Dedifferentiated amniotic fluid mesenchymal stem cell (primary cell): ENCODE results near the gene SDR9C7.
"Not testable (repeated sequence)": the region's sequence is repeated elsewhere in the genome, so short reads cannot be mapped to it uniquely, and the experiment has no call there.

Experiments
- DNase-seq: peaks from one replicate; pipeline ENCODE4 v3.0.0-alpha.2; 2016; ENCODE audit errors: extremely low spot score

The SDR9C7 gene

DNA sequence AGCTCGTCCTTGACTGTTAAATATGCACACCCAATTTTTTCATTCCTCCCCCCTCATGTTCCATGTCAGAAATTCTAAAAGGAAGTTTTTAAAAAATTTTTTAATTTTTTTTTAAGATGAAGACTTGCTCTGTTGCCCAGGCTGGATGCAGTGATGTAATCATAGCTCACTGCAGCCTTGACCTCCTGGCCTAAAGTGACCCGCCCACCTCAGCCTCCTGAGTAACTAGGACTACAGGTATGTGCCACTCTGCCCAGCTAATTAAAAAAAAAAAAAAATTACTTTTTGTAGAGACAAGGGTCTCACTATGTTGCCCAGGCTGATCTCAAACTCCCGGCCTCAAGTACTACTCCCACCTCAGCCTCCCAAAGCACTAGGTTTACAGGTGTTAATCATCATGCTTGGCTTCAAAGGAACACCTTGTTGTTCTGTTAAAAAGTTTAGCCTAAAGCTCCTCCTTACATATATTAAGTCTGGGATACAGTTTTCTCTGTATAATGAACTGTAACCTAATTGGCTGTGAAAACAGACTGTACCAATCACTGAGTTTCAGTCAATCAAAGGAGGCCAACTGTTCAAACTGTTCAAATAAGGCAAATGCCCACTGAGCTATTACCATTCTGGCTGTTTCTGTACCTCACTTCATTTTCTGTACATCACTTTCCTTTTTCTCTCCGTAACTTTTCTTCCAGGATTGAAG lies 17.8 kb downstream of the SDR9C7 start:
- DNase-seq = no peak

DNA sequence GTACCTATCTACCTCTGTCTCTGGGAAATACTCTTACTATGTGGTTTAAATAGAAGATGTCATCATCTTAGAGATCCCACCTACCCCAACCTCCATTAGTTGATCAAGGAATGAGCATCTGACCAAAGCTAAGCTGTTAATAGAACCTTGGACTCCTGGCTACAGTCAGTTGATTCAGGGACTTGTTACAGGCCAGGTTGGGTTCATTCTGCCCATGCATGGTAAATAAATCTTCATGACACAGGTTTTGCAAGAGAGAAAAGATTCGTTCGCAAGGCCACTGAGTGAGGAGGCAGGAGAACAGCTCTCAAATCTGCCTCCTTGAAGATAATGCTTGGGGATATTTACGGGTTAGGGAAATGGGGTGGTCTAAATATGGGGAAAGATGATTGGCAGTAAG lies 19.5 kb downstream of the SDR9C7 start:
- no peak for DNase-seq

DNA sequence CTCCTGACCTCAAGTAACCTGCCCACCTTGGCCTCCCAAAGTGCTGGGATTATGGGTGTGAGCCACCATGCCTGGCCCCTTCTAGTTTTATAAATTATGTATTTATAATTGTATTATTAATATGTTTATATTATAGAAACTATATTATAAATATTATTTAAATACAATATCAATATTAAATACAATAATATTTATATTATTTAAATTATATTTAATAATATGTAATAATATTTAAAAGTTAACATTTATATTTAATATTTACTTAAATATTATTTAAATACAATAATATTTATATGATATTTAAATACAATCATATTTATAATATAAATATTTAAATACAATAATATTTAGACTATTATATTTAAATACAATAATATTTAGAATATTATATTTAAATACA lies 20.0 kb downstream of the SDR9C7 start:
- no peak for DNase-seq

DNA sequence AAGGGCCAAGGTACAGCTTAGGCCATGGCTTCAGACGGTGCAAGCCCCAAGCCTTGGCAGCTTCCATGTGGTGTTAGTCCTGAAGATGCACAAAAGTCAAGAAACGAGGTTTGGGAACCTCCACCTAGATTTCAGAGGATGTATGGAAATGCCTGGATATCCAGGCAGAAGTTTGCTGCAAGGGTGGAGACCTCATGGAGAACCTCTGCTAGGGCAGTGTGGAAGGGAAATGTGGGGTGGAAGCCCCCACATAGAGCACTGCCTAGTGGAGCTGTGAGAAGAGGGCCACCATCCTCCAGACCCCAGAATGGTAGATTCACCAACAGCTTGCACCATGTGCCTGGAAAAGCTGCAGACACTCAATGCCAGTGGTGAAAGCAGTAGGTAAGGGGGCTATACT lies 24.8 kb downstream of the SDR9C7 start:
- DNase-seq = not testable (repeated sequence)

DNA sequence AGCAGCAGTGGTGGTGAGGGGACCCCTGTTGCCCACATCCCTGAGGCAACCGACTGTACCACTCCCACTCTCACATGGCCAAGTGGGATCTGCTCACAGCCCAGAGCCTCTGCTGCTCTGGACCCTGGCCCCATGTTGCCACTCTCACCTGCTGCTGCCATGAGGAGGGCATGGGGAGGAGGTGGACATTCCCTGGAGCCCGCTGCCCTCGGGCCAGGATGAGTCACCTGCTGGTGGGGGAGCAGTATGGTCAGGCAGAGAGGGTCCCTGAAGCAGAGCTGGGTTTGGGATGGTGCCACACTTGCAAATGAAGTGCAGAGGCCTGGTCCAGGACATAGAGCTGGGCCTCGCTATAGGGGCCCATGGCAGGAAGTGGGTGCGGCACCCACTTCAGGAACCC lies 26.1 kb downstream of the SDR9C7 start:
- no peak for DNase-seq

DNA sequence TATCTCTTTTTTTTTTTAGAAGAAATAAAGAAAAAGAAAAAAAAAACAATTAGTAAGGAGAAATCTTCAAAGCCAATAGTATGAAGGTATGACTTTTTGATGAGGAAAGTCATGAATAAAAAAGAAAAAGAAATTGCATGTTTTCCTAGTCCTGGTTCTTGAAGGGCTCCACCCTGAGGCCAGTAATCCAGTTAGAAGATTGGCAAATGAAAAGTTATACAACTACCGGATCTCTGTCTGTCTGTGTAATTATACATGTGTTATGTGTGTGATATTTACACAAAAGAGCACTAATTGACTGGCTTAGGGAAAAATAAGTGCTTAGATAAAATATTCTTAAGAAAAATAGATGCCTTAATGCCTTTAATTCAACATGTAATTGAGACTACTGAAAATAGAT lies 28.4 kb downstream of the SDR9C7 start:
- no peak for DNase-seq

DNA sequence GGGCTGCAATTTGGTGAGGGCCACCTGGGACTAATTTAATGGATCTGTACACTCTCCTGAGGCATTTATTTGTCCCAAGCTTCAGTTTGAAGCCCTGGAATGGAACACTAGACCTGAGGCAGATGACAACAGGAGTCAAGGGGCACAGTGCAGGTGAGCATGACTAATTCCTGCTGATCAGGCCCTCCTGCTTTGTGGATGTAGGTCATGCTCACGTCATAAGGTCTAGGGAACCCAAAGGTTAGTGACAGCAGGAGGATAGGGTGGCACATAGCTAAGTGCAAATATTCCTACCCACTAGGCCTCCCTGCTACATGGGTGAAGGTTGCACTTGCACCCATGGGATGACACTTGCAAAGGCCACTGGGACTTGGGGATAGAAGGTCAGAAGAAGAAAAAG lies 30.8 kb downstream of the SDR9C7 start:
- no peak for DNase-seq

DNA sequence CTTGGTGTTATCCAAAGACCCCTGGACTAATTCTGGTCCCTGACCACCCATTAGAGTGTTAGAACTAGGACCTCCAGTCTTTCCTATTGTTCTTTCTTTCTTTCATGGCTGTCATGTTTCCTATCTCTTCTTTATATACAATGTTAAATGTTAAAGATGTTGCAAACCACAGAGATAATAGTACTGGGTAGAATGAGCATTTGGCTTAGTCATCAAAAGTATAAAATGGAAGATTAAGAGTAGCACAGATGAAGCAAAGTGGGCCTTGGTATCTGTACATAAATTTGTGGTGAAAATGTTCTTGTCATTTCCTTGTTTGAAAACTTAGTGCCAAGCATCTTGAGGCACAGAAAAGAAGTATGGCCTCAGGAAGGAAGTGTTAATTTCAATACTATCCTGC lies 32.9 kb downstream of the SDR9C7 start:
- not testable (repeated sequence) for DNase-seq

DNA sequence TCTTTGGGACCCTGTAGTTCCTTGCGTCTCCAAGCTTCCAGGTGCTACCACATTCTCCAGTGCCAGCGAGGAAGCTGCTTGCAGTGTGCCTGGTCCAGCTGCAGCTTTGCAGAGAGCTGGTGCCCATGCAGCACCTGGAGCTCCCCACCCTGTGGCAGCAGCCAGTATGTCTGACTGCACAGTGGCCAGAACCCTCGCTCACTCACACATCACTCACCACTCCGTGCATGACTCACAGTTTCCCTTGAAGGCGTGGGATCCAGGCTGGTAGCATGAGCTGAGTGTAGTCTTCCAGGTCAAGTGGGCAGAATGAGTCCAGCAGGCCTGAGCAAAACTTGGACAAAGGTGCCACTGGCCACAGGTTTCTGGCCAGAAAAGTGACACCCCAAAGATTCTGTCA lies 33.6 kb downstream of the SDR9C7 start:
- no peak for DNase-seq

DNA sequence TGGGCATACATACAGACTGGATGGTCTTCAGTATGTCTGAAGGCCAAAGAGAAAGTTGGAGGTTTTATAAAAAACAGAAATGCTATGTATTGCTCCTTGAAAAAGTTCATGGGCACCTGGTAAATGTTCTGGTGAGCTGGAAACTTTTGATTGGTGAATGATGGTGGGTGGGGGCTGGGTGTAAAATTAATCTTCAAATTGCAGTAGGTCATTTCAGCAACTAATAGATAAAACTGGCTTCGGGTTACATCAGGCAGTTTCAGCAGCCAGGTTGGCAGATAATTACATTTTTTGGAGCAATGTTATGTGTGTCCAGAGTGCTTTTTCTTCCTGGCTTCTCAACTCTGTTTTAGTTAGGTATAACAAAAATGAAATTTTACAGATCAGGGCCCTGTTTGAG lies 35.3 kb downstream of the SDR9C7 start:
- no peak for DNase-seq

DNA sequence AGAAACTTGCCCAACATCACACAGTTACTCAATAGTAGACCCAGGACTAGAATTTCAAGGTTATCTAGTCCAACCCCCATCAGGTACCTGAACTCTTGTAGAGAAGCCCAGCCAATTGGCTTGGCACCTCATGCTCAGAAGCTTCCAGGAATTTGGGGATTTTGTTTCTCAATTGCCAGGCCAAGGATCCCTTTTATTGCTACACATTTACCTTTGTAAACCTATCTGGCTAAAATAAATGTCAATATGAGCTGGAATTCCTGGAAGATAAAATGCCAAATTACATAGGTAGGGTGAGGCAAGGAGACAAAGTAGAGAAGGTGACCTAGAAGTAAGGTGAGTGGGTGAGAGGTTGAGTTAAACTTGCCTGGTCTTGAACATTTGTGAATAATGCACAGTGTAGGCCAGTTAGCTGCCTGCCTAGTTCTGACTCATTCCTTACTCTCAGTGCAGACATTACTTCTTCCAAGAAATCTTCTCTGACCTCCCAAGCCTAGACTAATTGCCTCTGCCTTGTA lies 36.3 kb downstream of the SDR9C7 start:
- DNase-seq = no peak

DNA sequence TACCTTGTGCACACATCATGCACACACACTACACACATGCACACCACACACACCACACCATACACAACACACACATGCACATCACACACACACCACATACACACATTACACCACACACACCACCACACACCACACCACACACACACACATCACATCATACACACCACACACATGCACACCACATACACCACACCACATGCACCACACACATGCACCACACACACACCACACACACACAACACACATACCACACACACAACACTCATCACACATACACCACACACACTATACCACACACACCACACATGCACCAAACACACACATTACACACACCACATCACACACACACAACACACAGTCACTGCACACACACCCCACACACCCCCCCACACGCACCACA lies 38.1 kb downstream of the SDR9C7 start:
- DNase-seq = no peak

DNA sequence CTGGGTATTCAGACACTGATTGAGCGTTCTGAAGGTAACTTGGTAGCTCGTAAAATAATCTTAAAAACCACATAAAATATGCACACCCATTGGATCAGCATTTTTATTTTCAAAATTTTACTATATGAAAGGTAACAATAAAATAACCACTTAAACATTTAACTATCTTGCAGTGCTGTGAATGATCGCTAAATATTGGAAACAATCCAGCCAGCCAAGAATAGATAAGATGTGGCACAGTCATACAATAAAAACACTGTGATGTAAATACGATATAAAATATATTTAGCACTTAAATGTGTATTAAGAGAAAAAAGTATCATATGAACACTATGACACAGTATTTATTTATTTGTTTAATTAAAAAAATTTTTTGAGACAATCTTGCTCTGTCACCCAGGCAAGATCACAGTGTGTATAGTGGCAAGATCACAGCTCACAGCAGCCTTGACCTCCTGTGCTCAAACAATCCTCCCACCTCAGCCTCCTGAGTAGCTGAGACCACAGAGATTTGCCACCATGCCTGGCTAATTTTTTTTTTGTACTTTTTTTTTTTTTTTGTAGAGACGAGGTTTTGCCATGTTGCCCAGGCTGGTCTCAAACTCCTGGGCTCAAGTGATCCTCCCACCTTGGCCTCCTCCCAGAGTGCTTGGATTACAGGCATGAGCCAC lies 39.4 kb downstream of the SDR9C7 start:
- DNase-seq = no peak

DNA sequence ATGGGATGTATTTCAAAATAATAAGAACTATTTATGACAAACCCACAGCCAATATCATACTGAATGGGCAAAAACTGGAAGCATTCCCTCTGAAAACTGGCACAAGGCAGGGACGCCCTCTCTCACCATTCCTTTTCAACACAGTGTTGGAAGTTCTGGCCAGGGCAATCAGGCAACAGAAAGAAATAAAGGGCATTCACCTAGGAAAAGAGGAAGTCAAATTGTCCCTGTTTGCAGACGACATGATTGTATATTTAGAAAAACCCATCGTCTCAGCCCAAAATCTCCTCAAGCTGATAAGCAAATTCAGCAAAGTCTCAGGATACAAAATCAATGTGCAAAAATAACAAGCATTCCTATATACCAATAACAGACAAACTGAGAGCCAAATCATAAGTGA lies 42.3 kb downstream of the SDR9C7 start:
- not testable (repeated sequence) for DNase-seq

DNA sequence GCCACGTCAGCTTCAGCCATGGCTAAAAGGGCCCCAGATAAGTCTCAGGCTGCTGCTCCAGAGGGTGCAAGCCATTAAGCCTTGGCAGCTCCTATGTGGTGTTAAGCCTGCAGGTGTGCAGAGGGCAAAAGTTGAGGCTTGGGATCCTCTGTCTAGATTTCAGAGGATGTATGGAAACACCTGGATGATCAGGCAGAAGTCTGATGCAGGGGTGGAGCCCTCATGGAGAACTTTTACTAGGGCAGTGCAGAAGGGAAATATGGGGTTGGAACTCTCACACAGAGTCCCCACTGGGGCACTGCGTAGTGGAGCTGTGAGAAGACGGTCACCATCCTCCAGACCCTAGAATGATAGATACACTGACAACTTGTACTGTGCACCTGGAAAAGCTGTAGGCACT lies 47.9 kb downstream of the SDR9C7 start:
- no peak for DNase-seq

DNA sequence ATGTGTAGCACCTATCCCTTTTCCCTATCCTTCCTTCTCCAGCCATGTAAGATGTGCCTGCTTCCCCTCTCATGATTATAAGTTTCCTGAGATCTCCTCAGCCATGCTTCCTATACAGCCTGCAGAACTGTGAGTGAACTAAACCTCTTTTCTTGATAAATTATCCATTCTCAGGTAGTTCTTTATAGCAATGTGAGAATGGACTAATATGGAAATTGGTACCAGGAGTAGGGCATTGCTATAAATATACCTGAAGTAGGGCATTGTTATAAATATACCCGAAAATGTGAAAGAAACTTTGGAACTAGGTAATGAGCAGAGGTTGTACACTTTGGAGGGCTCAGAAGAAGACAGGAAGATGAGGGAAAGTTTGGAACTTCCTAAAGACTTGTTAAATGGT lies 48.9 kb downstream of the SDR9C7 start:
- no peak for DNase-seq

DNA sequence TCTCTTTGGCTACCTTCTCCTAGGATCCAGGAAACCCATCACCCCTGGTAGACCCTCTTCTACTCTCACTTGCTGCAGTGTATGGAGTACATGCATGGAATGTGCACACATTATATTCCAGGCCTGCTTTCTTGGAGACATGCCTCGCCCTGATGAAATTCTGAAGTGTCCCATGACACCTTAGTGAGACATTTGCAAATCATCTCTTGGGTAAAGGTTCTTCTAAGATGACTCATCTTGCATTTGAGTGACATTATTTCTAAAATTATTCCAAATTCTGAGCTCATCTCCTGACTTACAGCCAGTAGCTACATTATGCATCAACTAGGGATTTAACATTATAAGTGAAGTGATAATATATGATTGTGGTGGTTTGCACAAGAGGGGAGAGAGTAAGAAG lies 49.8 kb downstream of the SDR9C7 start:
- no peak for DNase-seq

DNA sequence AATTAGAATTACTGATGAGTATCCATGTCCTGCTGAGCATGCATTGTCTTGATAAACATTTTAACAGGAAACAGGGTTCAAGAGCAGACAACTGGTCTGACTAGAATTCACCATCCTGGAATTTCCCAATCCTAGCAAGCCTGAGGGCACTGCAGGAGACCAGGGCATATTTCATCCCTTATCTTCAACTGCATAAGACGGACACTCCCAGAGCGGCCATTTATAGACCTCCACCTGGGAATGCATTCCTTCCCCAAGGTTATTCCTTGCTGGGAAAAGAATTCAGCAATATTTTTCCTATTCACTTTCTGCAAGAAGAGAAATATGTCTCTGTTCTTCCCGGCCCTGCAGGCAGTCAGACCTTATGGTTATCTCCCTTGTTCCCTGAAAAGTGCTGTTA lies 51.8 kb downstream of the SDR9C7 start:
- DNase-seq = not testable (repeated sequence)

DNA sequence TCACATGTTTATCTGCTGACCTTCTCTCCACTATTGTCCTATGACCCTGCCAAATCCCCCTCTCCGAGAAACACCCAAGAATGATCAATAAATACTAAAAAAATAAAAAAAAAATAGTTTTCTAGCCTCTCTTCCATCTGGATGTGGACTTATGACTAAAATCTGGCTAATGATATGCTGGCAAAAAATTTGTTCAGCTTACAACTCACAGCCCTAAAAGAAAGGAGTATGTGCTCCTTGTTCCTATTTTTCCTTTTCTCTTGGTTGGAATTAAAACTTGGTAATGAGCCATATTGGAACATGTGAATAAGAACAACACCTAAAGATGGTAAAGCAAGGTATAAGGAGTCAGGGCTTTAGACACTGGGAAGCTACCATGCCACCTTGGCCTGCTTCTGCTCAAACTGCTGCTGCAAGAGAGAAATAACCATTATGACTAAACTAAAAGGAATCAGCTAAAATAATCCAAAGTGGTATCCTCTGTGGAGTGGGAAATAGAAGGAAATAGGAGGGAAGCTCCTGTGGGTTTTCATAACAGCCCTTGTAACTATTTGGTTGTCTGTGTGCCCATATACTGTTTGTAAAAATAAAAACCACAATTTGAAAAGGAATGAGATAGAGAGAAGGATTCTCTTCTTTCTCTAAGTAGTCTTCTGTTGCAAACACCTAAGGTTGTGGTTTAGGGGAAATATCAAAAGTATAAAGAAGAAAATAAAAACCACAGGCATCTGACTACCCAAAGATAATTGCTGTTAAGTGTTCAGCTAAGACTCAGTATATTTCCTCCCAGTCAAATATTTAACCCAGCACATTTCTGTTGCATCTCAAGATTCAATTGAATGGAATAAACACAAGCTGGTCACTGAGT lies 53.8 kb downstream of the SDR9C7 start:
- no peak for DNase-seq

DNA sequence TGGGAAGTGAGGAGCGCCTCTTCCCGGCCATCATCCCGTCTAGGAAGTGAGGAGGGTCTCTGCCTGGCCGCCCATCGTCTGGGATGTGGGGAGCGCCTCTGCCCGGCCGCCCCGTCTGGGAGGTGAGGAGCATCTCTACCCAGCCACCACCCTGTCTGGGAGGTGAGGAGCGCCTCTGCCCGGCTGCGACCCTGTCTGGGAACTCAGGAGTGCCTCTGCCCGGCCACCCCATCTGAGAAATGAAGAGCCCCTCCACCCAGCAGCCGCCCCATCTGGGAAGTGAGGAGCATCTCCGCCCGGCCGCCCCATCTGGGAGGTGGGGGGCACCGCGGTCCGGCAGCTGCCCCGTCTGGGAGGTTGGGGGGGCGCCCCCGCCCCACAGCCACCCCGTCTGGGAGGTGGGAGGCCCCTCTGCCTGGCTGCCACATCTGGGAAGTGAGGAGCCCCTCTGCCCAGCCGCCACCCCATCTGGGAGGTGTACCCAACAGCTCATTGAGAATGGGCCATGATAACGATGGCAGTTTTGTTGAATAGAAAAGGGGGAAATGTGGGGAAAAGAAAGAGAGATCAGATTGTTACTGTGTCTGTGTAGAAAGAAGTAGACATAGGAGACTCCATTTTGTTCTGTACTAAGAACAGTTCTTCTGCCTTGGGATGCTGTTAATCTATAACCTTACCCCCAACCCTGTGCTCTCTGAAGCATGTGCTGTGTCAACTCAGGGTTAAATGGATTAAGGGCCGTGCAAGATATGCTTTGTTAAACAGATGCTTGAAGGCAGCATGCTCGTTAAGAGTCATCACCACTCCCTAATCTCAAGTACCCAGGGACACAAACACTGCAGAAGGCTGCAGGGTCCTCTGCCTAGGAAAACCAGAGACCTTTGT lies 54.7 kb downstream of the SDR9C7 start:
- not testable (repeated sequence) for DNase-seq

DNA sequence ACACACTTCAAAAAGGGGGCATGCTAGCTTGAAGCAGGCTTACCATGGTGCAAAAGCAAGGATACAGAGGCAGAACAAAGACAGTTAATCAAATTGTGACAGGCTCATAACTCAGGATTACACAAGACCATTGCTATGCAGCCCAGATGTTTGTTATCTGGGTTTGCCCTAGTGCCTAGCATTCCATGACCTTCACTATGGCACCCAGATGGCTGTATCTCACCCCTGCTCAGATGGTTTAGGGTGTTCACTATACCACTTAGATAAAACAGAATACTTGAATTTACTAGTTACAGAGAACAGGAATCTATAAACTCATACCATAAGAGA lies 56.2 kb downstream of the SDR9C7 start:
- no peak for DNase-seq
